Naive thymus-derived CD4-positive, alpha-beta T cell (primary cell): ENCODE results near the gene OR5B17. TPM values are rescaled to one million over a fixed set of nuclear protein-coding genes. Genes with fewer than 3 reads are reported as not detected.

Source experiments
- ATAC-seq: fragments of 150-1000 bp; cut with Tn5 transposase; 2 replicates; pipeline ENCODE4 v1.10.0; 2021; ENCODE audit warnings: mild to moderate bottlenecking, moderate library complexity
- CTCF ChIA-PET: fragments of 350-600 bp; sonication (Branson Sonifier 250); formaldehyde crosslinking; loops from one replicate; lab custom pipeline; 2021; ENCODE audit warnings: antibody characterized with exemption; lab: Charles Lee
- POLR2A ChIA-PET: fragments of 350-600 bp; sonication (Branson Sonifier 250); formaldehyde crosslinking; loops from one replicate; lab custom pipeline; 2021; ENCODE audit warnings: antibody characterized with exemption, inconsistent platforms; lab: Charles Lee
- DNase-seq, 9 donors: peaks; one replicate each; pipeline versions ENCODE4 v3.0.0 to v3.0.0-alpha.2; 2020 to 2022; ENCODE audit warnings: mixed read lengths in 1 of 9
- H3K27ac ChIP-seq: one replicate; pipeline ENCODE4 v1.7.0; 2013; ENCODE audit warnings: mild to moderate bottlenecking, low read depth, low read length, moderate library complexity
- H3K27me3 ChIP-seq, 2 donors: one replicate each; pipeline ENCODE4 v1.7.0; 2013; ENCODE audit warnings: low read length in 2 of 2, mild to moderate bottlenecking in 2 of 2, moderate library complexity in 2 of 2; ENCODE audit not compliant: control insufficient read depth in 2 of 2, insufficient read depth in 2 of 2
- H3K36me3 ChIP-seq, 3 experiments: 1 replicate in 2 of 3; 2 replicates in 1 of 3; pipeline ENCODE4 v1.7.0; 2013; ENCODE audit warnings: low read length in 3 of 3, mild to moderate bottlenecking in 3 of 3, moderate library complexity in 1 of 3; ENCODE audit not compliant: insufficient read depth in 3 of 3, control insufficient read depth in 2 of 3
- H3K4me1 ChIP-seq, 2 donors: one replicate each; pipeline ENCODE4 v1.7.0; 2013; ENCODE audit warnings: low read length in 2 of 2, mild to moderate bottlenecking in 2 of 2, moderate library complexity in 1 of 2; ENCODE audit not compliant: control insufficient read depth in 2 of 2, insufficient read depth in 2 of 2
- H3K4me3 ChIP-seq: 2 replicates; pipeline ENCODE4 v1.7.0; 2013; ENCODE audit warnings: mild to moderate bottlenecking, low read length
- H3K9me3 ChIP-seq, 3 experiments: 1 replicate in 2 of 3; 2 replicates in 1 of 3; pipeline ENCODE4 v1.7.0; 2013; ENCODE audit warnings: low read length in 3 of 3; ENCODE audit not compliant: control insufficient read depth in 2 of 3
- H3K27ac Mint-ChIP-seq, 9 donors: one replicate each; pipeline ENCODE4 v1.8.0; 2020 to 2022; ENCODE audit warnings: mixed read lengths in 9 of 9, mild to moderate bottlenecking in 8 of 9, moderate library complexity in 5 of 9, inconsistent platforms in 2 of 9
- H3K27me3 Mint-ChIP-seq, 5 donors: one replicate each; pipeline ENCODE4 v1.8.0; 2021 to 2022; ENCODE audit warnings: mixed read lengths in 5 of 5, mild to moderate bottlenecking in 1 of 5
- H3K36me3 Mint-ChIP-seq, 5 donors: one replicate each; pipeline ENCODE4 v1.8.0; 2020 to 2022; ENCODE audit warnings: mixed read lengths in 5 of 5, mild to moderate bottlenecking in 3 of 5, inconsistent platforms in 1 of 5
- H3K4me1 Mint-ChIP-seq, 7 donors: one replicate each; pipeline ENCODE4 v1.8.0; 2020 to 2022; ENCODE audit warnings: mixed read lengths in 7 of 7, mild to moderate bottlenecking in 3 of 7, inconsistent platforms in 1 of 7
- H3K4me3 Mint-ChIP-seq, 10 donors: one replicate each; pipeline ENCODE4 v1.8.0; 2020 to 2022; ENCODE audit warnings: mild to moderate bottlenecking in 10 of 10, mixed read lengths in 10 of 10, moderate library complexity in 6 of 10, inconsistent platforms in 2 of 10
- H3K9me3 Mint-ChIP-seq, 11 donors: one replicate each; pipeline ENCODE4 v1.8.0; 2020 to 2022; ENCODE audit warnings: mixed read lengths in 11 of 11, mild to moderate bottlenecking in 4 of 11, inconsistent platforms in 1 of 11, moderate library complexity in 1 of 11
- intact Hi-C, 2 donors: fragments of 100-400 bp; cut with micrococcal nuclease; formaldehyde crosslinking; loops; one replicate each; pipeline ENCODE4 v1.15.1; 2023
- polyA plus RNA-seq, 2 donors: library from polyadenylated mRNA; unstranded; fragments of 300-500 nt; fragmentation: Illumina TruSeq; gene quantifications; one replicate each; pipeline ENCODE4 v1.2.3, GENCODE V29; 2021
- total RNA-seq, 6 experiments: library from RNA in 5 of 6; stranded (reverse) in 5 of 6; gene quantifications; 1 replicate in 5 of 6; 2 replicates in 1 of 6; pipeline ENCODE4 v1.2.3 and lab custom pipeline; 2021 to 2026

The OR5B17 gene
- total and polyA plus RNA-seq, 7 experiments from 2014 or later, result not detected

- peaks cover 0 to 16% (median 3%) of the 10 kb centered on the region in 11 donors for H3K9me3 Mint-ChIP-seq
- ChIA-PET POLR2A (no interaction called here), CTCF (no interaction called here)
- intact Hi-C loops, result no loop called here
- Histone ChIP-seq H3K4me1 (no peaks in the 10 kb centered on the region), H3K27me3 (no peaks in the 10 kb centered on the region), H3K9me3 (no peaks in the 10 kb centered on the region), H3K4me3 (no peak overlapping the region), H3K27ac (no peak overlapping the region), H3K36me3 (no peaks in the 10 kb centered on the region)
- peaks cover 0 to 12% (median 0%) of the 10 kb centered on the region in 5 donors for H3K36me3 Mint-ChIP-seq
- DNase-seq (no peak), ATAC-seq (no peak)
- no peak overlapping the region for H3K4me3 Mint-ChIP-seq
- no peaks in the 10 kb centered on the region for H3K4me1 Mint-ChIP-seq
- peaks cover 0 to 13% (median 9%) of the 10 kb centered on the region in 5 donors for H3K27me3 Mint-ChIP-seq
- no peak overlapping the region for H3K27ac Mint-ChIP-seq
Observed at GRCh38 chr11:58390551-58391063, 31.7 kb upstream of the OR5B17 start.

- intact Hi-C loops, result no loop called here
- Histone ChIP-seq H3K36me3 (no peaks in the 10 kb centered on the region), H3K9me3 (no peaks in the 10 kb centered on the region), H3K27me3 (no peaks in the 10 kb centered on the region), H3K4me3 (no peak overlapping the region), H3K4me1 (no peaks in the 10 kb centered on the region), H3K27ac (no peak overlapping the region)
- Mint-ChIP-seq H3K4me3 (no peak overlapping the region), H3K4me1 (no peaks in the 10 kb centered on the region), H3K9me3 (no peaks in the 10 kb centered on the region), H3K27ac (no peak overlapping the region), H3K27me3 (peaks cover 0 to 24% (median 5%) of the 10 kb centered on the region in 5 donors), H3K36me3 (no peaks in the 10 kb centered on the region)
- ATAC-seq (no peak), DNase-seq (no peak)
- ChIA-PET POLR2A (no interaction called here), CTCF (no interaction called here)
Observed at GRCh38 chr11:58354727-58355126, 4.1 kb downstream of the OR5B17 start.

- Mint-ChIP-seq H3K27me3 (peaks cover 5 to 32% (median 30%) of the 10 kb centered on the region in 5 donors), H3K4me1 (no peaks in the 10 kb centered on the region), H3K27ac (no peak overlapping the region), H3K9me3 (peaks cover 0 to 10% (median 2%) of the 10 kb centered on the region in 11 donors), H3K36me3 (no peaks in the 10 kb centered on the region), H3K4me3 (no peak overlapping the region)
- Histone ChIP-seq H3K36me3 (no peaks in the 10 kb centered on the region), H3K27ac (no peak overlapping the region), H3K4me1 (no peaks in the 10 kb centered on the region), H3K27me3 (no peaks in the 10 kb centered on the region), H3K9me3 (no peaks in the 10 kb centered on the region), H3K4me3 (no peak overlapping the region)
- ChIA-PET POLR2A (no interaction called here), CTCF (no interaction called here)
- intact Hi-C loops, result no loop called here
- ATAC-seq, result no peak
- DNase-seq, result no peak
Observed at GRCh38 chr11:58345204-58345603, 13.7 kb downstream of the OR5B17 start.

- Mint-ChIP-seq H3K4me3 (no peak overlapping the region), H3K27me3 (peaks cover 0 to 59% (median 53%) of the 10 kb centered on the region in 5 donors), H3K27ac (no peak overlapping the region), H3K4me1 (no peaks in the 10 kb centered on the region), H3K36me3 (peaks cover 0 to 4% (median 0%) of the 10 kb centered on the region in 5 donors), H3K9me3 (peaks cover 0 to 34% (median 14%) of the 10 kb centered on the region in 11 donors)
- ATAC-seq (no peak), DNase-seq (no peak)
- no peaks in the 10 kb centered on the region for H3K9me3 ChIP-seq
- H3K4me1 ChIP-seq, result no peaks in the 10 kb centered on the region
- no peak overlapping the region for H3K27ac ChIP-seq
- no peaks in the 10 kb centered on the region for H3K27me3 ChIP-seq
- no peaks in the 10 kb centered on the region for H3K36me3 ChIP-seq
- CTCF ChIA-PET, result no interaction called here
- H3K4me3 ChIP-seq, result no peak overlapping the region
- POLR2A ChIA-PET, result no interaction called here
- intact Hi-C loops, result no loop called here
Observed at GRCh38 chr11:58334708-58335107, 24.2 kb downstream of the OR5B17 start.

GRCh38 chr11:58330861-58331260, 28.0 kb downstream of the OR5B17 start:
- DNase-seq (no peak), ATAC-seq (no peak)
- Mint-ChIP-seq H3K4me1 (no peaks in the 10 kb centered on the region), H3K9me3 (peaks cover 0 to 65% (median 17%) of the 10 kb centered on the region in 11 donors), H3K27me3 (peaks cover 0 to 70% (median 52%) of the 10 kb centered on the region in 5 donors), H3K36me3 (peaks cover 0 to 8% (median 0%) of the 10 kb centered on the region in 5 donors), H3K27ac (no peak overlapping the region), H3K4me3 (no peak overlapping the region)
- ChIA-PET CTCF (interaction anchor here (1.0 kb wide), 1 partner anchor 9 kb away, joined by 3 read pairs; no protein-coding TSS in a partner anchor), POLR2A (no interaction called here)
- H3K4me3 ChIP-seq, result no peak overlapping the region
- H3K36me3 ChIP-seq, result no peaks in the 10 kb centered on the region
- intact Hi-C loops, result no loop called here
- H3K9me3 ChIP-seq, result no peaks in the 10 kb centered on the region
- peaks cover 0 to 9% of the 10 kb centered on the region in 2 donors for H3K27me3 ChIP-seq
- H3K27ac ChIP-seq, result no peak overlapping the region
- no peaks in the 10 kb centered on the region for H3K4me1 ChIP-seq

DNA sequence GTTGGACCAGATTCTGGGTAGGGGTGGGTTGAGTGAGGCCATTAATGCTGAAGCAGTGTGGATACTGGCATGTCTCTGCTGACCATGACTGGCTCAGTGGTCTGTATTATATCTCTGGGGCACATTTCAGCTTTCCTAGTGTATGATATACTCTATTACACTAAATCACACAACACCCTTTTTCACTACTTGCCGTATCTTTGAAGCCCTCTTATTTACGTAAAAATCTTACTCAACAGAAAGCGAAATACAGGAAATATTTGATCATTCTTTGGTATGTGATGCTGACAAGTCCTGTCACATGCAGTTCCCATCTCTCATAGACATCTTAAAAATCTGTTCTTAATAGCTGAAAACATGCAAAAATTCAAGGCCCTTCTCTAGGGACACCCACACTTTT, 40.3 kb downstream of the OR5B17 start:
- Histone ChIP-seq H3K36me3 (no peaks in the 10 kb centered on the region), H3K4me1 (no peaks in the 10 kb centered on the region), H3K27ac (no peak overlapping the region), H3K4me3 (no peak overlapping the region), H3K27me3 (peaks cover 0 to 5% of the 10 kb centered on the region in 2 donors), H3K9me3 (no peaks in the 10 kb centered on the region)
- no peaks in the 10 kb centered on the region for H3K36me3 Mint-ChIP-seq
- no peak overlapping the region for H3K27ac Mint-ChIP-seq
- ChIA-PET POLR2A (no interaction called here), CTCF (no interaction called here)
- H3K9me3 Mint-ChIP-seq, result peaks cover 0 to 3% (median under 1%) of the 10 kb centered on the region in 11 donors
- no peak overlapping the region for H3K4me3 Mint-ChIP-seq
- ATAC-seq (no peak), DNase-seq (no peak)
- intact Hi-C loops, result no loop called here
- H3K27me3 Mint-ChIP-seq, result peaks cover 0 to 12% (median 8%) of the 10 kb centered on the region in 5 donors
- H3K4me1 Mint-ChIP-seq, result no peaks in the 10 kb centered on the region

DNA sequence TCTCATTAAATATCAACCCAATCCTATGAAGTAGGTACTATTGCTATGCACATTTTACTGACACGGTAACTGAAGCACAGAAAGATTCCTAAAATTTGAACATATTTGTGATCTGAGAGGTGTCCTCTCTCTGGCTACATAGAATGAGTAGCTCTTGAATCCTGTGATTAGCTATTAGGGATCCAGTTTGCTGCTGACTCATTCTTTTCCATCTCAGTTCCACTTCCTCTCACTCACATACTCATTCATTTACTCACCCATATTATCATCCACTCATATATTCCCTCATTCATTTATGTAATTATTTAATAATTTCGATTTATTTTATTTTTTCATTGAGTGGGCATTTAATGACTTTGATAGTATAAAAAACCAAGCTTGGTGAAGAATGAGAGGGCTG, 42.7 kb downstream of the OR5B17 start:
- no peaks in the 10 kb centered on the region for H3K36me3 ChIP-seq
- DNase-seq, result no peak
- no peak for ATAC-seq
- Mint-ChIP-seq H3K27me3 (peaks cover 0 to 24% (median 20%) of the 10 kb centered on the region in 5 donors), H3K4me1 (no peaks in the 10 kb centered on the region), H3K9me3 (peaks cover 0 to 19% (median 6%) of the 10 kb centered on the region in 11 donors), H3K36me3 (peaks cover 0 to 5% (median 0%) of the 10 kb centered on the region in 5 donors), H3K4me3 (no peak overlapping the region), H3K27ac (no peak overlapping the region)
- no peaks in the 10 kb centered on the region for H3K9me3 ChIP-seq
- H3K4me3 ChIP-seq, result no peak overlapping the region
- peaks cover 0 to 5% of the 10 kb centered on the region in 2 donors for H3K27me3 ChIP-seq
- ChIA-PET CTCF (no interaction called here), POLR2A (no interaction called here)
- H3K27ac ChIP-seq, result no peak overlapping the region
- intact Hi-C loops, result no loop called here
- H3K4me1 ChIP-seq, result no peaks in the 10 kb centered on the region
